ENCODE data around the gene LSP1.
"Not testable (repeated sequence)": the region's sequence is repeated elsewhere in the genome, so short reads cannot be mapped to it uniquely, and the experiment has no call there.

LSP1 gene

GRCh38 chr11:1877211-1878136 lies 24.6 kb downstream of the LSP1 start:
- no peak for DNase-seq (ENCODE audit: low spot score)

GRCh38 chr11:1878137-1879031 lies 25.5 kb downstream of the LSP1 start:
- DNase-seq (ENCODE audit: low spot score), result no peak

- DNase-seq (ENCODE audit: low spot score), result no peak
These were observed 26.6 kb downstream of the LSP1 start for GRCh38 chr11:1879342-1879940.

- no peak for DNase-seq (ENCODE audit: low spot score)
These were observed 27.2 kb downstream of the LSP1 start for GRCh38 chr11:1879941-1880720.

GRCh38 chr11:1880746-1881441 lies 28.0 kb downstream of the LSP1 start:
- DNase-seq (ENCODE audit: low spot score), result peak; percentile 29

- peak; percentile 13 for DNase-seq (ENCODE audit: low spot score)
These were observed 28.8 kb downstream of the LSP1 start for GRCh38 chr11:1881442-1882264.

- peak; percentile 93 for DNase-seq (ENCODE audit: low spot score)
These were observed 29.7 kb downstream of the LSP1 start for GRCh38 chr11:1882265-1883238.

GRCh38 chr11:1883346-1884302 lies 30.7 kb downstream of the LSP1 start:
- no peak for DNase-seq (ENCODE audit: low spot score)

GRCh38 chr11:1884303-1884700 lies 31.4 kb downstream of the LSP1 start:
- DNase-seq (ENCODE audit: low spot score), result no peak

GRCh38 chr11:1886551-1886950 lies 33.7 kb downstream of the LSP1 start:
- not testable (repeated sequence) for DNase-seq (ENCODE audit: low spot score)

- DNase-seq (ENCODE audit: low spot score), result no peak
These were observed 34.8 kb downstream of the LSP1 start for GRCh38 chr11:1887451-1888346.

- DNase-seq (ENCODE audit: low spot score), result no peak
These were observed 35.5 kb downstream of the LSP1 start for GRCh38 chr11:1888347-1888753.

GRCh38 chr11:1888811-1889210 lies 35.9 kb downstream of the LSP1 start:
- DNase-seq (ENCODE audit: low spot score), result no peak

GRCh38 chr11:1889224-1889930 lies 36.5 kb downstream of the LSP1 start:
- no peak for DNase-seq (ENCODE audit: low spot score)

- peak; percentile 18 for DNase-seq (ENCODE audit: low spot score)
These were observed 37.3 kb downstream of the LSP1 start for GRCh38 chr11:1889941-1890855.
